Activated B cell treated with CpG ODN at 0.5 μM for 24 hours (primary cell): ENCODE measurements around the gene MEPCE. TPM values are rescaled to one million over a fixed set of nuclear protein-coding genes. Genes with fewer than 3 reads are reported as not detected.
A peak's percentile ranks its signal among the peaks of the same experiment; 100 is the strongest.

Source experiments
- ATAC-seq: fragments of 200-7000 bp; cut with Tn5 transposase; one replicate; pipeline ENCODE4 v1.10.0; 2021; ENCODE audit warnings: low read depth, mild to moderate bottlenecking, moderate library complexity
- CTCF ChIA-PET: fragments of 350-600 bp; sonication (Branson Sonifier 250); formaldehyde crosslinking; loops from one replicate; lab custom pipeline; 2021; ENCODE audit warnings: antibody characterized with exemption; lab: Charles Lee
- POLR2A ChIA-PET: fragments of 350-600 bp; sonication (Branson Sonifier 250); formaldehyde crosslinking; loops from one replicate; lab custom pipeline; 2021; ENCODE audit warnings: antibody characterized with exemption; lab: Charles Lee
- DNase-seq: peaks from one replicate; pipeline ENCODE4 v3.0.0; 2022
- H3K27ac Mint-ChIP-seq: one replicate; pipeline ENCODE4 v1.8.0; 2020; ENCODE audit warnings: mixed read lengths
- H3K27me3 Mint-ChIP-seq: one replicate; pipeline ENCODE4 v1.8.0; 2021; ENCODE audit warnings: mixed read lengths
- H3K36me3 Mint-ChIP-seq: one replicate; pipeline ENCODE4 v1.8.0; 2021; ENCODE audit warnings: low read depth, mixed read lengths
- H3K4me1 Mint-ChIP-seq: one replicate; pipeline ENCODE4 v1.8.0; 2021; ENCODE audit warnings: mixed read lengths
- H3K4me3 Mint-ChIP-seq: one replicate; pipeline ENCODE4 v1.8.0; 2020; ENCODE audit warnings: mild to moderate bottlenecking, mixed read lengths
- H3K9me3 Mint-ChIP-seq: one replicate; pipeline ENCODE4 v1.8.0; 2020; ENCODE audit warnings: mixed read lengths
- intact Hi-C: fragments of 100-400 bp; cut with micrococcal nuclease; formaldehyde crosslinking; loops from one replicate; pipeline ENCODE4 v1.15.1; 2024
- total RNA-seq: library from RNA; stranded (reverse); gene quantifications from 2 replicates; pipeline ENCODE4 v1.2.3, GENCODE V29; 2022
- TF ChIP-seq, protein P1 (sequence below): fragments of 200-600 bp; IDR thresholded peaks from one replicate; pipeline ENCODE4 v1.8.0; 2022; ENCODE audit warnings: antibody characterized with exemption, mild to moderate bottlenecking

Gene MEPCE
- total RNA-seq, 1 donor from 2014 or later: 65.5 TPM

DNA sequence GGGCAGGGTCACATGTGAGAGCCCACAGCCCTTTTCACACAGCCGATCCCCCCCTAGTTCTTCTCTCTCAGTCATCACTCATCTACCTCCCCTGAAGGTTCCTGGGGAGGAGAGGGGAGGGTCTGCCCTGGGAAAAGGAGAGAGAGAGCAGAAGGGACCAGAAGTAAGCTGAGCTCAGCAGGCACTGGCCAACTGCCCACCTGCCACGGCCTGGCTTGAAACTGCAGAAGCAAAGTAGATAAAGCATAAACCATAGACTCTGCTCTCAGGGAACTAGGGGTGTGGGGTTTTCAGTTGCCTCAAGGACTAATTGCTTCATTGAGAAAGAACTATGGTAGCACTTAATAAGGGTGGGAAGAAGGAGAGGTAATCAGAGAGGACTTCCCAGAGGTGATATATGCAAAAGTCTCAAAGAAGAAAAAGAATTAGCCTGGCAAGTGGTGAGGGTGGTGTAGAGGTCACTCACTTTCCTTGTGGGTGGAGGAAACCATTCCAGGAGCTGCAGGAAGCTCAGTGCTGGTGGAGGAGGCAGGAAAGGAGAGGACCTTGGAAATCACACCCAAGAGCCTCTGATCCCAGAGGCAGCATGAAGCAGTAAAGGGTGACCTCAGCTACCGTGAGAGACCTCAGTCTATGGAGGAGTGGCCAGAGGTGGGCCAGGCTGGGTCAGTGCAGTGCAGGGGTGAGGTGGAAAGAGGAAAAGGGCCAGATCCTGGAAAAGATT, 39.2 kb upstream of the MEPCE start:
- Mint-ChIP-seq H3K4me3 (no peak overlapping the region), H3K27me3 (no peaks in the 10 kb centered on the region), H3K36me3 (no peaks in the 10 kb centered on the region), H3K27ac (no peak overlapping the region), H3K4me1 (peaks cover 24% of the 10 kb centered on the region), H3K9me3 (no peaks in the 10 kb centered on the region)
- ChIA-PET CTCF (interaction anchor here (1.8 kb wide), 1 partner anchor 17 kb away, joined by 5 read pairs; no protein-coding TSS in a partner anchor), POLR2A (interaction anchor here (1.1 to 1.5 kb wide), 2 partner anchors 21 to 38 kb away, joined by 3 to 4 read pairs; no protein-coding TSS in a partner anchor)
- no peak for DNase-seq
- intact Hi-C loops: no loop called here
- ATAC-seq: no peak
- TF ChIP-seq, protein P1, sequence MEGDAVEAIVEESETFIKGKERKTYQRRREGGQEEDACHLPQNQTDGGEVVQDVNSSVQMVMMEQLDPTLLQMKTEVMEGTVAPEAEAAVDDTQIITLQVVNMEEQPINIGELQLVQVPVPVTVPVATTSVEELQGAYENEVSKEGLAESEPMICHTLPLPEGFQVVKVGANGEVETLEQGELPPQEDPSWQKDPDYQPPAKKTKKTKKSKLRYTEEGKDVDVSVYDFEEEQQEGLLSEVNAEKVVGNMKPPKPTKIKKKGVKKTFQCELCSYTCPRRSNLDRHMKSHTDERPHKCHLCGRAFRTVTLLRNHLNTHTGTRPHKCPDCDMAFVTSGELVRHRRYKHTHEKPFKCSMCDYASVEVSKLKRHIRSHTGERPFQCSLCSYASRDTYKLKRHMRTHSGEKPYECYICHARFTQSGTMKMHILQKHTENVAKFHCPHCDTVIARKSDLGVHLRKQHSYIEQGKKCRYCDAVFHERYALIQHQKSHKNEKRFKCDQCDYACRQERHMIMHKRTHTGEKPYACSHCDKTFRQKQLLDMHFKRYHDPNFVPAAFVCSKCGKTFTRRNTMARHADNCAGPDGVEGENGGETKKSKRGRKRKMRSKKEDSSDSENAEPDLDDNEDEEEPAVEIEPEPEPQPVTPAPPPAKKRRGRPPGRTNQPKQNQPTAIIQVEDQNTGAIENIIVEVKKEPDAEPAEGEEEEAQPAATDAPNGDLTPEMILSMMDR: no peak

DNA sequence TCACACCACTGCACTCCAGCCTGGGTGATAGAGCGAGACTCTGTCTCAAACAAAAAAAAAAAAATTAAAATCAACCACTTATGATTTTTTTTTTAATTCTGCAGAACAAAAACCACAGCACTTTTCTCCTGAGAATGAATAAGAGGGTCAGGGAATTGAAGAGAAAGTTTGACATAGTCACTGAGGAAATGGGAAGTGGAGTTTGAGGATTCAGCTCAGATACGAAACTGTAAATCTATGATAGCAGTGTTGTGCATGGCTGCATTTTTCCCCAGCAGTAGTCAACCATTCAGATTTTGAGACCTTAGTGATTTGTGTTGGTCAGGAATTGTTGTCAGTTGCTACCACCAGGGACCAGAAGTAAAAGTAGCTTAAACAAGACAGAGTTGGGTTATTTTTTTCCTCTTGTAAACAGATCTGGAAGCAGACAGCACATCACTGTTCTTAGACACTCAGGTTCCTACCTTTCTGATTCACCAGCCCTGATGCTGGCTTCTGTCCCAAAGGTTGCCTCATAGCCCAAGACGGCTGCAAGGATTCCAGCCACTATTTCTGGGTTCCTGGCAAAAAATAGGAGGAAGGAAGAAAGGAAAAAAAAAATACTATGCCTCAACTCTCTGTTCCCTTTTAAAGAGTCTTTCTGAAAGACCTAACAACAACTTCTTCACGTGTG, 36.3 kb upstream of the MEPCE start:
- CTCF ChIA-PET: interaction anchor here (0.7 to 1.1 kb wide), 2 partner anchors 19 to 260 kb away, joined by 3 read pairs; no protein-coding TSS in a partner anchor
- Mint-ChIP-seq H3K36me3 (no peaks in the 10 kb centered on the region), H3K9me3 (no peaks in the 10 kb centered on the region), H3K4me3 (no peak overlapping the region), H3K4me1 (peaks cover 49% of the 10 kb centered on the region), H3K27me3 (no peaks in the 10 kb centered on the region), H3K27ac (peak overlapping the region; percentile 66)
- POLR2A ChIA-PET: interaction anchor here (0.7 to 1.2 kb wide), 5 partner anchors 24 to 62 kb away, joined by 3 to 10 read pairs (median 8); partner anchors contain the start of genes MEPCE and ZCWPW1
- intact Hi-C loops: no loop called here
- peak; percentile 5 for ATAC-seq
- TF ChIP-seq, protein P1: no peak
- DNase-seq: no peak

- no peak for DNase-seq
- Mint-ChIP-seq H3K36me3 (no peaks in the 10 kb centered on the region), H3K27me3 (no peaks in the 10 kb centered on the region), H3K27ac (peak overlapping the region; percentile 66), H3K4me3 (no peak overlapping the region), H3K4me1 (peaks cover 56% of the 10 kb centered on the region), H3K9me3 (no peaks in the 10 kb centered on the region)
- ChIA-PET POLR2A (interaction anchor here (0.5 to 1.2 kb wide), 3 partner anchors 25 to 742 kb away, joined by 3 to 8 read pairs (median 5); no protein-coding TSS in a partner anchor), CTCF (interaction anchor here (1.1 kb wide), 1 partner anchor 261 kb away, joined by 3 read pairs; no protein-coding TSS in a partner anchor)
- TF ChIP-seq, protein P1: no peak
- intact Hi-C loops: no loop called here
- no peak for ATAC-seq
Observed at GRCh38 chr7:100394077-100394476, 35.6 kb upstream of the MEPCE start.

DNA sequence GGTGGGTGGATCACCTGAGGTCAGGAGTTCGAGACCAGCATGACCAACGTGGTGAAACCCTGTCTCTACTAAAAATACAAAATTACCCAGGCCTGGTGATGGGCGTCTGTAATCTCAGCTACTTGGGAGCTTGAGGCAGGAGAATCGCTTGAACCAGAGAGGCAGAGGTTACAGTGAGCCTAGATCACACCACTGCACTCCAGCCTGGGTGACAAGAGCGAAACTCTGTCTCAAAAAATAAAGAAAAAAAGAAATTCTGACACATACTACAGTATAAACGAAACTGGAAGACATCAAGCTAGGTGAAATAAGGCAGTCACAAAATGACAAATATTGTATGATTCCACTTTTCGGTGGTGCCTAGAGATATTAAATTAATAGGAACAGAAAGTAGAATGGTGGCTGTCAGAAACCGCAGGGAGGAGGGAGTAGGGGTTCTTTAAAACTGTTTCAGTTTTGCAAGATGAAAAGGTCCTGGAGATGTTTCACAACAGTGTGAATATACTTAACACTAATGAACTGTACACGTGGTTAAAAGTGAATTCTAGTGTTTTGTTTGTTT, 33.1 kb upstream of the MEPCE start:
- no peak for DNase-seq
- ChIA-PET CTCF (interaction anchor here (1.0 to 2.0 kb wide), 4 partner anchors 11 to 337 kb away, joined by 3 to 10 read pairs (median 4); no protein-coding TSS in a partner anchor), POLR2A (interaction anchor here (0.5 to 3.5 kb wide), 15 partner anchors 11 to 1539 kb away, joined by 3 to 31 read pairs (median 4); partner anchors contain the start of genes MEPCE and ZCWPW1)
- ATAC-seq: peak; percentile 89
- TF ChIP-seq, protein P1: no peak
- H3K27ac Mint-ChIP-seq: peak overlapping the region; percentile 93
- peaks cover 2% of the 10 kb centered on the region for H3K36me3 Mint-ChIP-seq
- no peaks in the 10 kb centered on the region for H3K27me3 Mint-ChIP-seq
- intact Hi-C loops: loop anchor here (1.0 kb wide), 2 partner anchors 11 to 27 kb away; no protein-coding TSS in a partner anchor
- no peaks in the 10 kb centered on the region for H3K9me3 Mint-ChIP-seq
- peaks cover 59% of the 10 kb centered on the region for H3K4me1 Mint-ChIP-seq
- H3K4me3 Mint-ChIP-seq: peak overlapping the region; percentile 73
